GM18508 (cell line): ENCODE results near the gene GALC.

Source experiments
- ATAC-seq: cut with Tn5 transposase; IDR thresholded peaks from one replicate; pipeline ENCODE4 v1.9.1; 2021; ENCODE audit warnings: moderate number of reproducible peaks; ENCODE audit not compliant: insufficient read depth, unreplicated experiment

GALC gene

GRCh38 chr14:87894920-87895319, 98.1 kb downstream of the GALC start:
- no peak for ATAC-seq

DNA sequence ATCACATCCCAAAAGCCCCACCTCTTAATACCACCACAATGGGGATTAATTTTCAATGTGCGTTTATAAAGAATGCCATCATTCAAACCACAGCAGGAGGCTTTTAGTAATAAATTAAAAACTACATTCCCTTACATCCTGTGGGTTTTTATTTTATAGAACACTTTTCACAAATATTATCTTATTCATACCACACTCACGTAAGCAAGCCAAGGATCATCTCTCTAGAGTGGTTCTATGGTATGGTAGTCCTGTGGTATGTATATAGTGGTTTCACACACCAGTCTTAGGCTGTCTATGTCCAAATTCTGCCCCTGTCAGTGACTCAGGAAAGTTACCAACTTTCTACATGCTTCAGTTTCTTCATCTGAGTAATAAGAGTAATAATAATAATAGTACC, 100.2 kb downstream of the GALC start:
- ATAC-seq, result no peak

- ATAC-seq, result no peak
These were observed 104.6 kb downstream of the GALC start for GRCh38 chr14:87888136-87888999.

GRCh38 chr14:87883750-87884149, 109.2 kb downstream of the GALC start:
- ATAC-seq, result no peak
